K562 (cell line): ENCODE measurements around the gene DIPK1A. TPM values are rescaled to one million over a fixed set of nuclear protein-coding genes. Genes with fewer than 3 reads are reported as not detected.

ENCODE experiments used
- ATF1 ChIP-seq, 2 experiments: fragments of 450-650 bp in 1 of 2; IDR thresholded peaks; 2 replicates each; pipeline ENCODE4 v1.6.1; 2016; ENCODE audit warnings: missing compliant biosample characterization in 1 of 2, missing genetic modification characterization in 1 of 2
- HSF4 ChIP-seq: fragments of 250-450 bp; sonication (Bioruptor Pico); IDR thresholded peaks from 2 replicates; pipeline ENCODE4 v2.1.2; 2022; ENCODE audit warnings: mild to moderate bottlenecking, moderate library complexity, borderline replicate concordance
- ZFP36 ChIP-seq: fragments of 150-350 bp; IDR thresholded peaks from 2 replicates; pipeline ENCODE4 v1.6.1; 2018; ENCODE audit warnings: low read length, low read depth; ENCODE audit not compliant: partially characterized antibody
- ZNF785 ChIP-seq: fragments of 250-450 bp; sonication (Bioruptor Pico); IDR thresholded peaks from 2 replicates; pipeline ENCODE4 v1.4.0; 2020; ENCODE audit warnings: mild to moderate bottlenecking
- ZZZ3 ChIP-seq: fragments of 450-650 bp; IDR thresholded peaks from 2 replicates; pipeline ENCODE4 v1.6.1; 2016; ENCODE audit warnings: antibody characterized with exemption, mild to moderate bottlenecking, moderate library complexity
- polyA plus RNA-seq, 8 experiments: library from polyadenylated mRNA; depleted of rRNA in 4 of 8; stranded (reverse) in 5 of 8; unstranded in 3 of 8; fragments of >200 nt; fragmentation: Nextera tagmentation in 2 of 8; fragmentation: Illumina TruSeq in 1 of 8; extraction: Ambion mirVana in 2 of 8; extraction: Trizol in 1 of 8; gene quantifications; 2 replicates each; pipeline versions ENCODE4 v1.2.1 to v1.2.3, GENCODE V29; 2011 to 2014; ENCODE audit warnings: inconsistent platforms in 1 of 8, missing spikeins in 1 of 8
- total RNA-seq, 7 experiments: library from RNA; depleted of rRNA in 6 of 7; stranded (reverse); fragments of >200 nt in 6 of 7; fragmentation: Illumina TruSeq in 2 of 7; extraction: Trizol in 2 of 7; gene quantifications; 2 replicates each; pipeline versions ENCODE4 v1.2.1 to v1.2.3, GENCODE V29; 2011 to 2021; ENCODE audit warnings: low replicate concordance in 1 of 7
- TF ChIP-seq, protein P1 (sequence below): fragments of 200-800 bp; sonication (Bioruptor generic); IDR thresholded peaks from 2 replicates; pipeline ENCODE4 v1.6.1; 2017; ENCODE audit warnings: missing genetic modification characterization, missing compliant biosample characterization
- TF ChIP-seq, protein P2 (sequence below): sonication (generic); formaldehyde crosslinking; IDR thresholded peaks from 2 replicates; pipeline ENCODE4 v1.5.0; 2020; ENCODE audit warnings: missing genetic modification reagents
- TF ChIP-seq, protein P3 (sequence below): fragments of 250-450 bp; sonication (Bioruptor Pico); IDR thresholded peaks from 2 replicates; pipeline ENCODE4 v1.9.0; 2021; ENCODE audit warnings: mild to moderate bottlenecking
- TF ChIP-seq, protein P4 (sequence below): fragments of 250-450 bp; sonication (Bioruptor Pico); IDR thresholded peaks from 2 replicates; pipeline ENCODE4 v1.8.0; 2022; ENCODE audit warnings: moderate library complexity, mild to moderate bottlenecking, inconsistent platforms

The DIPK1A gene
- total and polyA plus RNA-seq, 9 of the 15 experiments (the other 6 are each of a cell fraction or from before 2014, with no cell fraction given), result 0.54 to 2.5 (median 1.3) TPM

DNA sequence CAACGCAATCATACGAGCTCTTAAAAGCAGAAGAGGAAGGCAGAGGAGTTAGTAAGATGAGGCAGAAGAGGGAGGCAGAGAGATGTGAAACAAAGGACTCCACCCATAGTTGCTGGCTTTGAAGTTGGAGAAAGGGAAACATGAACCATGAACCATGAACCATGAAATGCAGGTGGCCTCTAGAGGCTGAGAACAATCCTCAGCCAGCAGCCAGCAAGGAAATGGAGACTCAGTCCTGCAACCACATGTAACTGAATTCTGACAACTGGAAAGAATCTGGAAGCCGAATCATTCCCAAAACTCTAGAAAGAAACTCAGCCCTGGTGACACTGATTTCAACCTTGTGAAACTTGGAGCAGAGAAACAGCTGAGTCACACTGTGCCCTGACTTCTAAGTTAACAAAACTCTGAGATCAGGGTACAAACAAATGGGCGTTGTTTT is 10.1 kb downstream of the DIPK1A start (continued):
- TF ChIP-seq, protein P1, sequence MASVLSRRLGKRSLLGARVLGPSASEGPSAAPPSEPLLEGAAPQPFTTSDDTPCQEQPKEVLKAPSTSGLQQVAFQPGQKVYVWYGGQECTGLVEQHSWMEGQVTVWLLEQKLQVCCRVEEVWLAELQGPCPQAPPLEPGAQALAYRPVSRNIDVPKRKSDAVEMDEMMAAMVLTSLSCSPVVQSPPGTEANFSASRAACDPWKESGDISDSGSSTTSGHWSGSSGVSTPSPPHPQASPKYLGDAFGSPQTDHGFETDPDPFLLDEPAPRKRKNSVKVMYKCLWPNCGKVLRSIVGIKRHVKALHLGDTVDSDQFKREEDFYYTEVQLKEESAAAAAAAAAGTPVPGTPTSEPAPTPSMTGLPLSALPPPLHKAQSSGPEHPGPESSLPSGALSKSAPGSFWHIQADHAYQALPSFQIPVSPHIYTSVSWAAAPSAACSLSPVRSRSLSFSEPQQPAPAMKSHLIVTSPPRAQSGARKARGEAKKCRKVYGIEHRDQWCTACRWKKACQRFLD (CRISPR knock-in tag), result no peak
- no peak for TF ChIP-seq HSF4 (CRISPR knock-in tag)
- TF ChIP-seq, protein P2, sequence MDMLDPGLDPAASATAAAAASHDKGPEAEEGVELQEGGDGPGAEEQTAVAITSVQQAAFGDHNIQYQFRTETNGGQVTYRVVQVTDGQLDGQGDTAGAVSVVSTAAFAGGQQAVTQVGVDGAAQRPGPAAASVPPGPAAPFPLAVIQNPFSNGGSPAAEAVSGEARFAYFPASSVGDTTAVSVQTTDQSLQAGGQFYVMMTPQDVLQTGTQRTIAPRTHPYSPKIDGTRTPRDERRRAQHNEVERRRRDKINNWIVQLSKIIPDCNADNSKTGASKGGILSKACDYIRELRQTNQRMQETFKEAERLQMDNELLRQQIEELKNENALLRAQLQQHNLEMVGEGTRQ, result no peak
- no peak for TF ChIP-seq ATF1 (CRISPR knock-in tag; IDR thresholded peaks at IDR 0.05)
- no peak for TF ChIP-seq ATF1 (tag; IDR thresholded peaks at IDR 0.05)
- no peak for TF ChIP-seq ZFP36
- TF ChIP-seq, protein P3, sequence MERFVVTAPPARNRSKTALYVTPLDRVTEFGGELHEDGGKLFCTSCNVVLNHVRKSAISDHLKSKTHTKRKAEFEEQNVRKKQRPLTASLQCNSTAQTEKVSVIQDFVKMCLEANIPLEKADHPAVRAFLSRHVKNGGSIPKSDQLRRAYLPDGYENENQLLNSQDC, result no peak
- TF ChIP-seq ZZZ3, result no peak
- TF ChIP-seq ZNF785, result no peak
- TF ChIP-seq, protein P4, sequence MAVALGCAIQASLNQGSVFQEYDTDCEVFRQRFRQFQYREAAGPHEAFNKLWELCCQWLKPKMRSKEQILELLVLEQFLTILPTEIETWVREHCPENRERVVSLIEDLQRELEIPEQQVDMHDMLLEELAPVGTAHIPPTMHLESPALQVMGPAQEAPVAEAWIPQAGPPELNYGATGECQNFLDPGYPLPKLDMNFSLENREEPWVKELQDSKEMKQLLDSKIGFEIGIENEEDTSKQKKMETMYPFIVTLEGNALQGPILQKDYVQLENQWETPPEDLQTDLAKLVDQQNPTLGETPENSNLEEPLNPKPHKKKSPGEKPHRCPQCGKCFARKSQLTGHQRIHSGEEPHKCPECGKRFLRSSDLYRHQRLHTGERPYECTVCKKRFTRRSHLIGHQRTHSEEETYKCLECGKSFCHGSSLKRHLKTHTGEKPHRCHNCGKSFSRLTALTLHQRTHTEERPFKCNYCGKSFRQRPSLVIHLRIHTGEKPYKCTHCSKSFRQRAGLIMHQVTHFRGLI (CRISPR knock-in tag), result no peak
